IMR-90 (cell line): ENCODE measurements around the gene HNRNPR. TPM values are rescaled to one million over a fixed set of nuclear protein-coding genes. Genes with fewer than 3 reads are reported as not detected.

ENCODE experiments used
- ATAC-seq: fragments of 200-7000 bp; cut with Tn5 transposase; 2 replicates; pipeline ENCODE4 v1.9.1; 2020; ENCODE audit warnings: low read depth, mild to moderate bottlenecking, moderate library complexity
- Bru-seq: library from RNA; stranded (reverse); fragments of 400-500 nt; gene quantifications from one replicate; lab custom pipeline; 2021; lab: Mats Ljungman, UMichigan
- BruChase-seq, 2 experiments: library from RNA; stranded (reverse); fragments of 400-500 nt; gene quantifications; one replicate each; lab custom pipeline; 2021; lab: Mats Ljungman, UMichigan
- BruUV-seq: library from RNA; stranded (reverse); fragments of 400-500 nt; replicated peaks from 2 replicates; lab custom pipeline; 2021; lab: Mats Ljungman, UMichigan
- CTCF ChIA-PET: fragments of 300-600 bp; formaldehyde crosslinking; extraction: SDS; loops from one replicate; lab custom pipeline; 2021; ENCODE audit warnings: antibody characterized with exemption; lab: Yijun Ruan, JAX
- POLR2A ChIA-PET: fragments of 300-600 bp; sonication (Branson Sonifier 250); formaldehyde crosslinking; loops from one replicate; lab custom pipeline; 2022; ENCODE audit warnings: antibody characterized with exemption; ENCODE audit not compliant: unreplicated experiment; lab: Charles Lee
- DNase-seq: peaks from one replicate; pipeline ENCODE4 v3.0.0; 2013
- H2AFZ ChIP-seq: replicated peaks from 2 replicates; pipeline ENCODE3; 2013; ENCODE audit warnings: low read length, mild to moderate bottlenecking; ENCODE audit not compliant: poor library complexity
- H2AK5ac ChIP-seq: 2 replicates; pipeline ENCODE4 v1.6.1; 2013; ENCODE audit warnings: low read depth, low read length, inconsistent platforms
- H2AK9ac ChIP-seq: replicated peaks from 2 replicates; pipeline ENCODE3; 2013; ENCODE audit warnings: mild to moderate bottlenecking, low read depth, low read length, moderate library complexity; ENCODE audit not compliant: poor library complexity
- H2BK120ac ChIP-seq: 2 replicates; pipeline ENCODE4 v1.6.1; 2013; ENCODE audit warnings: low read depth, low read length, inconsistent platforms
- H2BK15ac ChIP-seq: 3 replicates; pipeline ENCODE4 v1.6.1; 2013; ENCODE audit warnings: low read depth, low read length, inconsistent platforms
- H2BK20ac ChIP-seq: 2 replicates; pipeline ENCODE4 v1.6.1; 2013; ENCODE audit warnings: low read depth, mild to moderate bottlenecking, inconsistent platforms, low read length, moderate library complexity
- H2BK5ac ChIP-seq: 2 replicates; pipeline ENCODE4 v1.6.1; 2013; ENCODE audit warnings: mild to moderate bottlenecking, low read depth, low read length, inconsistent platforms; ENCODE audit not compliant: poor library complexity, severe bottlenecking
- H3K14ac ChIP-seq: replicated peaks from 2 replicates; pipeline ENCODE4 v1.6.1; 2013; ENCODE audit warnings: low read depth, low read length, inconsistent platforms
- H3K18ac ChIP-seq: 2 replicates; pipeline ENCODE4 v1.6.1; 2013; ENCODE audit warnings: low read depth, low read length, control low read depth
- H3K23ac ChIP-seq: 2 replicates; pipeline ENCODE4 v1.6.1; 2013; ENCODE audit warnings: low read depth, low read length, inconsistent platforms
- H3K27ac ChIP-seq: 2 replicates; pipeline ENCODE4 v1.5.1; 2013; ENCODE audit warnings: mild to moderate bottlenecking, control low read depth, low read length; ENCODE audit not compliant: insufficient read depth
- H3K27me3 ChIP-seq: 2 replicates; pipeline ENCODE4 v1.6.1; 2013; ENCODE audit warnings: low read length; ENCODE audit not compliant: control insufficient read depth, insufficient read depth
- H3K36me3 ChIP-seq: 2 replicates; pipeline ENCODE4 v1.6.1; 2013; ENCODE audit warnings: low read length, mixed read lengths; ENCODE audit not compliant: control insufficient read depth, insufficient read depth
- H3K4ac ChIP-seq: 2 replicates; pipeline ENCODE4 v1.6.1; 2013; ENCODE audit warnings: low read depth, low read length, inconsistent platforms
- H3K4me1 ChIP-seq: 2 replicates; pipeline ENCODE4 v1.6.1; 2013; ENCODE audit warnings: low read length, mixed read lengths; ENCODE audit not compliant: control insufficient read depth, insufficient read depth
- H3K4me2 ChIP-seq: 2 replicates; pipeline ENCODE4 v1.6.1; 2013; ENCODE audit warnings: low read depth, mild to moderate bottlenecking, control low read depth, low read length, moderate library complexity
- H3K4me3 ChIP-seq: 2 replicates; pipeline ENCODE4 v1.5.1; 2013; ENCODE audit warnings: low read depth, mild to moderate bottlenecking, control low read depth, low read length, moderate library complexity; ENCODE audit not compliant: insufficient read depth
- H3K56ac ChIP-seq: 2 replicates; pipeline ENCODE4 v1.6.1; 2013; ENCODE audit warnings: low read length, inconsistent platforms; ENCODE audit not compliant: insufficient read depth; ENCODE audit errors: extremely low read depth
- H3K79me1 ChIP-seq, 2 experiments: 2 replicates each; pipeline ENCODE4 v1.6.1; 2013; ENCODE audit warnings: low read length in 2 of 2, inconsistent platforms in 1 of 2, low read depth in 1 of 2
- H3K9ac ChIP-seq: 2 replicates; pipeline ENCODE4 v1.6.1; 2013; ENCODE audit warnings: low read depth, low read length, control low read depth
- H3K9me1 ChIP-seq: 2 replicates; pipeline ENCODE4 v1.6.1; 2013; ENCODE audit warnings: low read length, inconsistent platforms; ENCODE audit not compliant: insufficient read depth
- H3K9me3 ChIP-seq: 2 replicates; pipeline ENCODE4 v1.6.1; 2013; ENCODE audit warnings: low read length; ENCODE audit not compliant: control insufficient read depth, insufficient read depth
- H4K20me1 ChIP-seq: 2 replicates; pipeline ENCODE4 v1.6.1; 2013; ENCODE audit warnings: low read length, inconsistent platforms; ENCODE audit not compliant: insufficient read depth
- H4K5ac ChIP-seq: 2 replicates; pipeline ENCODE4 v1.6.1; 2013; ENCODE audit warnings: mild to moderate bottlenecking, low read depth, low read length, control low read depth
- H4K8ac ChIP-seq, 2 experiments: 2 replicates each; pipeline ENCODE4 v1.6.1; 2013; ENCODE audit warnings: low read depth in 2 of 2, low read length in 2 of 2, control low read depth in 1 of 2, inconsistent platforms in 1 of 2
- H4K91ac ChIP-seq: 2 replicates; pipeline ENCODE4 v1.6.1; 2013; ENCODE audit warnings: low read depth, low read length, inconsistent platforms; ENCODE audit not compliant: insufficient read depth
- CEBPB ChIP-seq: IDR thresholded peaks from 2 replicates; pipeline ENCODE4 v1.6.1; 2012; ENCODE audit warnings: low read depth, low read length, improper control_type of control experiment
- CHD1 ChIP-seq: IDR thresholded peaks from 2 replicates; pipeline ENCODE4 v1.6.1; 2012; ENCODE audit warnings: low read depth, low read length, improper control_type of control experiment
- FOS ChIP-seq: fragments of 150-350 bp; IDR thresholded peaks from 2 replicates; pipeline ENCODE4 v1.6.1; 2016; ENCODE audit warnings: low read depth, low read length
- MAFK ChIP-seq: IDR thresholded peaks from 2 replicates; pipeline ENCODE4 v1.6.1; 2012; ENCODE audit warnings: low read depth, low read length, improper control_type of control experiment
- MAZ ChIP-seq: IDR thresholded peaks from 2 replicates; pipeline ENCODE4 v1.6.1; 2012; ENCODE audit warnings: low read depth, mild to moderate bottlenecking, low read length, improper control_type of control experiment, moderate library complexity, borderline replicate concordance
- MXI1 ChIP-seq: IDR thresholded peaks from 2 replicates; pipeline ENCODE4 v1.6.1; 2012; ENCODE audit warnings: low read depth, mild to moderate bottlenecking, low read length, moderate library complexity, borderline replicate concordance
- NFE2L2 ChIP-seq: fragments of 150-350 bp; IDR thresholded peaks from 2 replicates; pipeline ENCODE4 v1.6.1; 2016; ENCODE audit warnings: low read depth, mild to moderate bottlenecking, low read length
- POLR2A ChIP-seq: IDR thresholded peaks from 2 replicates; pipeline ENCODE4 v1.6.1; 2012; ENCODE audit warnings: mild to moderate bottlenecking, low read depth, low read length
- USF2 ChIP-seq: fragments of 150-350 bp; IDR thresholded peaks from 2 replicates; pipeline ENCODE4 v1.6.1; 2017; ENCODE audit warnings: mild to moderate bottlenecking, antibody characterized with exemption, low read length, low read depth
- WGBS, 2 experiments: methylation state at CpG; one replicate each; pipeline versions ENCODE4 v1.1.5 to v1.1.7; 2013; ENCODE audit warnings: missing lambda C conversion rate in 2 of 2; ENCODE audit not compliant: insufficient read length in 1 of 2; ENCODE audit errors: extremely low coverage in 2 of 2; 5-methylcytosine and 5-hydroxymethylcytosine counted together
- dilution Hi-C: fragments of 300-500 bp; cut with HindIII; formaldehyde crosslinking; loops from one replicate; pipeline ENCODE4 v1.14.3; 2018; ENCODE audit warnings: low sequenced_read_pairs; ENCODE audit not compliant: unreplicated experiment
- in situ Hi-C: fragments of 300-500 bp; cut with MboI; formaldehyde crosslinking; loops from 3 replicates; pipeline ENCODE4 v1.14.3; 2019; ENCODE audit warnings: low sequenced_read_pairs, inconsistent platforms, mixed read lengths
- intact Hi-C: fragments of 100-400 bp; cut with micrococcal nuclease; formaldehyde crosslinking; loops from 2 replicates; pipeline ENCODE4 v1.10.0; 2022
- long read RNA-seq: library from polyadenylated mRNA; unstranded; transcript quantifications from one replicate; pipeline ENCODE4 v2.0.0, GENCODE V29; 2021; ENCODE audit not compliant: unreplicated experiment
- polyA plus RNA-seq, 3 experiments: library from polyadenylated mRNA; depleted of rRNA; stranded (reverse); fragments of >200 nt; gene quantifications; 2 replicates each; pipeline ENCODE4 v1.2.3, GENCODE V29; 2012; ENCODE audit warnings: low replicate concordance in 1 of 3
- total RNA-seq: library from RNA; depleted of rRNA; stranded (reverse); fragments of >200 nt; gene quantifications from 2 replicates; pipeline ENCODE4 v1.2.3, GENCODE V29; 2012; rRNA removed

The HNRNPR gene
- total RNA-seq (99.7 and 152 TPM in 2 replicates), polyA plus RNA-seq (2012; rRNA removed) (107 and 111 TPM in 2 replicates), Bru-seq, nascent RNA (percentile 96 among the genes with signal in this experiment), BruChase-seq, experiment 1, labeled RNA remaining after a 6-hour chase (percentile 97 among the genes with signal in this experiment), BruChase-seq, experiment 2, labeled RNA remaining after a 2-hour chase (percentile 95 among the genes with signal in this experiment)
- 30.2 and 57.0 TPM in 2 replicates for polyA plus RNA-seq (2012; cell fraction: cytosol; rRNA removed)
- 14.3 and 62.0 TPM in 2 replicates for polyA plus RNA-seq (2012; cell fraction: nucleus; rRNA removed; ENCODE audit: low replicate concordance)
- long read RNA-seq, full-length matches to known transcripts = 64 of 176 reads
- long read RNA-seq, partial matches to known transcripts = 9 of 176 reads
- long read RNA-seq, other reads (novel, unspliced or antisense) = 103 of 176 reads

- peak within 1 kb of the TSS; percentile 95 for H3K4ac ChIP-seq
- peak within 1 kb of the TSS; percentile 96 for H2AK9ac ChIP-seq
- H3K79me1 ChIP-seq = peaks cover 0 to 3% of the 10 kb centered on the region in 2 experiments; a peak in 1 of 4 replicates
- H2BK120ac ChIP-seq = peak within 1 kb of the TSS; percentile 64
- peak within 1 kb of the TSS; percentile 8; the same call in 1 of the 2 replicates for H2BK20ac ChIP-seq
- peak within 1 kb of the TSS; percentile 89 for H4K5ac ChIP-seq
- peak within 1 kb of the TSS; percentile 94 for H3K18ac ChIP-seq
- peak within 1 kb of the TSS; percentile 93 for H4K91ac ChIP-seq
- intact Hi-C loops = loop anchor here (1.0 to 5.0 kb wide), 4 partner anchors 24 to 188 kb away; partner anchors contain the start of genes ASAP3 and E2F2
- peak within 1 kb of the TSS; percentile 83 for H3K23ac ChIP-seq
- peak within 1 kb of the TSS; percentile 90 for H2BK5ac ChIP-seq
- ATAC-seq (peak; percentile 94), DNase-seq (peak; percentile 100)
- H2BK15ac ChIP-seq = peak within 1 kb of the TSS; percentile 45; the same call in 2 of the 3 replicates
- peak within 1 kb of the TSS; percentile 91 for H2AFZ ChIP-seq
- dilution Hi-C loops = no loop called here
- peak within 1 kb of the TSS; percentile 82 to 96 for H4K8ac ChIP-seq
- peaks cover 2% of the 10 kb centered on the region for H3K9me1 ChIP-seq
- H3K14ac ChIP-seq = peak within 1 kb of the TSS; percentile 84
- peak within 1 kb of the TSS; percentile 97 for H3K56ac ChIP-seq
- ChIA-PET POLR2A (interaction anchor here (0.5 to 0.8 kb wide), 11 partner anchors 24 to 322 kb away, joined by 3 to 17 read pairs (median 4); no protein-coding TSS in a partner anchor), CTCF (interaction anchor here (1.6 kb wide), 1 partner anchor 59 kb away, joined by 6 read pairs; no protein-coding TSS in a partner anchor)
- H3K9ac ChIP-seq = peak within 1 kb of the TSS; percentile 98
- BruUV-seq = no TSS peak
- peak within 1 kb of the TSS; percentile 96 for H3K4me2 ChIP-seq
- no peaks in the 10 kb centered on the region for H3K36me3 ChIP-seq
- in situ Hi-C loops = no loop called here
- peak within 1 kb of the TSS; percentile 82 for H2AK5ac ChIP-seq
- H3K27ac ChIP-seq = peak within 1 kb of the TSS; percentile 95
- peak; percentile 98; the same call in 1 of the 2 replicates for TF ChIP-seq MAZ
- no peak for TF ChIP-seq NFE2L2
- peak; percentile 77 for TF ChIP-seq MXI1
- TF ChIP-seq FOS = peak; percentile 41; the same call in 1 of the 2 replicates
- TF ChIP-seq POLR2A = no peak; the same call in 1 of the 2 replicates
- TF ChIP-seq CEBPB = no peak
- TF ChIP-seq CHD1 = 0 out of 2 replicates have a peak, but pooled peaks have one; percentile 20
- no peak for TF ChIP-seq MAFK
- peak; percentile 55 for TF ChIP-seq USF2
- no peaks in the 10 kb centered on the region for H3K9me3 ChIP-seq
- peak within 1 kb of the TSS; percentile 93 for H3K4me3 ChIP-seq
- 1% methylated on average over 40 of the region's 87 CpGs; no CpG with 5 or more reads in 1 of the 2 experiments for WGBS, 2 experiments
- peaks cover 39% of the 10 kb centered on the region for H4K20me1 ChIP-seq
- peaks cover 2% of the 10 kb centered on the region; the same call in 1 of the 2 replicates for H3K4me1 ChIP-seq
- H3K27me3 ChIP-seq = no peaks in the 10 kb centered on the region
These were observed at the start of gene HNRNPR for GRCh38 chr1:23344111-23344986. Gene HNRNPR (minus strand): TSS chr1:23344284. CDS start chr1:23341008, 3,276 bp downstream.
